SU-DHL-6 (cell line): ENCODE measurements around the gene CDK5R1.

Experiments used
- CTCF ChIP-seq: fragments of 200-600 bp; sonication (generic); IDR thresholded peaks from one replicate; pipeline ENCODE4 v1.5.1; 2017; ENCODE audit warnings: antibody characterized with exemption, mild to moderate bottlenecking, low read length, moderate library complexity; ENCODE audit not compliant: insufficient read depth, poor library complexity, severe bottlenecking
- EZH2phosphoT487 ChIP-seq: fragments of 200-600 bp; sonication (generic), shearing (Covaris generic); conservative IDR thresholded peaks from 2 replicates; pipeline ENCODE4 v1.6.1; 2018; ENCODE audit warnings: mild to moderate bottlenecking, antibody characterized with exemption, low read length, moderate library complexity, mixed read lengths

GRCh38 chr17:32461498-32461852, 25.3 kb upstream of the CDK5R1 start:
- TF ChIP-seq CTCF: no peak
- TF ChIP-seq EZH2phosphoT487: no peak
